Measurements from ENCODE around the gene LRRC7.
A peak's percentile ranks its signal among the peaks of the same experiment; 100 is the strongest.

Gene LRRC7

GRCh38 chr1:69585666-69586065 lies 17.9 kb downstream of the LRRC7 start:
- H2BK120ac ChIP-seq (ENCODE audit: low read depth, low read length): no peak overlapping the region
- H3K9me3 ChIP-seq (replicated peaks in 1 of 2; ENCODE audit: control insufficient read depth in 2 of 2, insufficient read depth in 1 of 2, low read depth in 1 of 2, low read length in 2 of 2): no peaks in the 10 kb centered on the region
- no peak overlapping the region for H3K23ac ChIP-seq (ENCODE audit: low read depth, low read length, poor library complexity)
- H3K79me1 ChIP-seq (ENCODE audit: low read depth, low read length): no peaks in the 10 kb centered on the region
- no peak overlapping the region for H2BK12ac ChIP-seq (ENCODE audit: low read length)
- no peak overlapping the region for H3K4me3 ChIP-seq (ENCODE audit: low read length in 2 of 2)
- H3K27ac ChIP-seq (replicated peaks; ENCODE audit: low read length): no peak overlapping the region
- no peak overlapping the region for H3K9ac ChIP-seq (ENCODE audit: low read depth, low read length, poor library complexity)
- DNase-seq (ENCODE audit: low spot score): no peak
- no peak overlapping the region for H3K18ac ChIP-seq (ENCODE audit: low read length)
- H4K91ac ChIP-seq (ENCODE audit: low read depth, low read length, poor library complexity): no peak overlapping the region
- no peaks in the 10 kb centered on the region for H3K27me3 ChIP-seq (ENCODE audit: control insufficient read depth in 3 of 3, insufficient read depth in 3 of 3, low read depth in 1 of 3, low read length in 3 of 3)
- H3K4me2 ChIP-seq (ENCODE audit: insufficient read depth, low read length, poor library complexity, severe bottlenecking): no peak overlapping the region
- H3K4me1 ChIP-seq (ENCODE audit: control insufficient read depth in 2 of 2, insufficient read depth in 1 of 2, low read depth in 1 of 2, low read length in 2 of 2): peaks cover 0 to 1% of the 10 kb centered on the region in 2 donors
- H2BK15ac ChIP-seq (ENCODE audit: low read length): no peak overlapping the region
- no peak overlapping the region for H4K8ac ChIP-seq (ENCODE audit: low read depth, low read length)
- H2AK5ac ChIP-seq (ENCODE audit: low read depth, low read length): no peak overlapping the region
- H3K14ac ChIP-seq (ENCODE audit: low read length): no peak overlapping the region
- no peak overlapping the region for H2AFZ ChIP-seq (ENCODE audit: low read length)
- no CpG with 5 or more reads among the region's 2 CpGs for WGBS, 2 donors (ENCODE audit: extremely low coverage in 2 of 2, insufficient read length in 2 of 2, insufficient replicate concordance in 1 of 2)
- H2BK5ac ChIP-seq (ENCODE audit: low read length): no peak overlapping the region
- no peaks in the 10 kb centered on the region for H3K36me3 ChIP-seq (replicated peaks in 1 of 2; ENCODE audit: control insufficient read depth in 2 of 2, insufficient read depth in 2 of 2, low read length in 2 of 2)
- H3K4ac ChIP-seq (ENCODE audit: low read length): no peak overlapping the region

GRCh38 chr1:69587391-69587790 lies 19.7 kb downstream of the LRRC7 start:
- Histone ChIP-seq H2BK120ac (ENCODE audit: low read depth, low read length) (no peak overlapping the region), H3K9me3 (replicated peaks in 1 of 2; ENCODE audit: control insufficient read depth in 2 of 2, insufficient read depth in 1 of 2, low read depth in 1 of 2, low read length in 2 of 2) (no peaks in the 10 kb centered on the region), H3K79me1 (ENCODE audit: low read depth, low read length) (no peaks in the 10 kb centered on the region), H2BK15ac (ENCODE audit: low read length) (no peak overlapping the region), H3K4ac (ENCODE audit: low read length) (no peak overlapping the region), H2BK12ac (ENCODE audit: low read length) (no peak overlapping the region), H4K8ac (ENCODE audit: low read depth, low read length) (no peak overlapping the region), H3K4me2 (ENCODE audit: insufficient read depth, low read length, poor library complexity, severe bottlenecking) (no peak overlapping the region), H3K9ac (ENCODE audit: low read depth, low read length, poor library complexity) (no peak overlapping the region), H3K23ac (ENCODE audit: low read depth, low read length, poor library complexity) (no peak overlapping the region), H3K18ac (ENCODE audit: low read length) (no peak overlapping the region), H2BK5ac (ENCODE audit: low read length) (no peak overlapping the region), H3K27ac (replicated peaks; ENCODE audit: low read length) (no peak overlapping the region), H3K36me3 (replicated peaks in 1 of 2; ENCODE audit: control insufficient read depth in 2 of 2, insufficient read depth in 2 of 2, low read length in 2 of 2) (no peaks in the 10 kb centered on the region), H3K4me3 (ENCODE audit: low read length in 2 of 2) (no peak overlapping the region), H3K27me3 (ENCODE audit: control insufficient read depth in 3 of 3, insufficient read depth in 3 of 3, low read depth in 1 of 3, low read length in 3 of 3) (no peaks in the 10 kb centered on the region), H3K14ac (ENCODE audit: low read length) (no peak overlapping the region), H2AK5ac (ENCODE audit: low read depth, low read length) (no peak overlapping the region), H3K4me1 (ENCODE audit: control insufficient read depth in 2 of 2, insufficient read depth in 1 of 2, low read depth in 1 of 2, low read length in 2 of 2) (no peaks in the 10 kb centered on the region), H4K91ac (ENCODE audit: low read depth, low read length, poor library complexity) (no peak overlapping the region), H2AFZ (ENCODE audit: low read length) (peak overlapping the region; percentile 59)
- DNase-seq (ENCODE audit: low spot score): no peak
- no CpG with 5 or more reads among the region's 5 CpGs for WGBS, 2 donors (ENCODE audit: extremely low coverage in 2 of 2, insufficient read length in 2 of 2, insufficient replicate concordance in 1 of 2)

GRCh38 chr1:69589799-69590198 lies 22.1 kb downstream of the LRRC7 start:
- Histone ChIP-seq H3K4me2 (ENCODE audit: insufficient read depth, low read length, poor library complexity, severe bottlenecking) (no peak overlapping the region), H2BK5ac (ENCODE audit: low read length) (no peak overlapping the region), H4K8ac (ENCODE audit: low read depth, low read length) (no peak overlapping the region), H3K36me3 (replicated peaks in 1 of 2; ENCODE audit: control insufficient read depth in 2 of 2, insufficient read depth in 2 of 2, low read length in 2 of 2) (no peaks in the 10 kb centered on the region), H3K27me3 (ENCODE audit: control insufficient read depth in 3 of 3, insufficient read depth in 3 of 3, low read depth in 1 of 3, low read length in 3 of 3) (no peaks in the 10 kb centered on the region), H3K27ac (replicated peaks; ENCODE audit: low read length) (no peak overlapping the region), H2AK5ac (ENCODE audit: low read depth, low read length) (no peak overlapping the region), H3K9ac (ENCODE audit: low read depth, low read length, poor library complexity) (no peak overlapping the region), H4K91ac (ENCODE audit: low read depth, low read length, poor library complexity) (no peak overlapping the region), H2BK12ac (ENCODE audit: low read length) (no peak overlapping the region), H2BK120ac (ENCODE audit: low read depth, low read length) (no peak overlapping the region), H3K9me3 (replicated peaks in 1 of 2; ENCODE audit: control insufficient read depth in 2 of 2, insufficient read depth in 1 of 2, low read depth in 1 of 2, low read length in 2 of 2) (no peaks in the 10 kb centered on the region), H3K79me1 (ENCODE audit: low read depth, low read length) (no peaks in the 10 kb centered on the region), H3K14ac (ENCODE audit: low read length) (no peak overlapping the region), H3K4me1 (ENCODE audit: control insufficient read depth in 2 of 2, insufficient read depth in 1 of 2, low read depth in 1 of 2, low read length in 2 of 2) (no peaks in the 10 kb centered on the region), H3K18ac (ENCODE audit: low read length) (no peak overlapping the region), H2BK15ac (ENCODE audit: low read length) (no peak overlapping the region), H3K4ac (ENCODE audit: low read length) (no peak overlapping the region), H2AFZ (ENCODE audit: low read length) (no peak overlapping the region), H3K23ac (ENCODE audit: low read depth, low read length, poor library complexity) (no peak overlapping the region), H3K4me3 (ENCODE audit: low read length in 2 of 2) (no peak overlapping the region)
- no CpG with 5 or more reads among the region's 1 CpG for WGBS, 2 donors (ENCODE audit: extremely low coverage in 2 of 2, insufficient read length in 2 of 2, insufficient replicate concordance in 1 of 2)
- DNase-seq (ENCODE audit: low spot score): no peak

GRCh38 chr1:69592341-69592740 lies 24.6 kb downstream of the LRRC7 start:
- Histone ChIP-seq H3K14ac (ENCODE audit: low read length) (no peak overlapping the region), H2AFZ (ENCODE audit: low read length) (no peak overlapping the region), H3K9ac (ENCODE audit: low read depth, low read length, poor library complexity) (no peak overlapping the region), H4K91ac (ENCODE audit: low read depth, low read length, poor library complexity) (no peak overlapping the region), H3K23ac (ENCODE audit: low read depth, low read length, poor library complexity) (no peak overlapping the region), H3K79me1 (ENCODE audit: low read depth, low read length) (no peaks in the 10 kb centered on the region), H2BK15ac (ENCODE audit: low read length) (no peak overlapping the region), H3K36me3 (replicated peaks in 1 of 2; ENCODE audit: control insufficient read depth in 2 of 2, insufficient read depth in 2 of 2, low read length in 2 of 2) (no peaks in the 10 kb centered on the region), H3K27ac (replicated peaks; ENCODE audit: low read length) (no peak overlapping the region), H3K4me2 (ENCODE audit: insufficient read depth, low read length, poor library complexity, severe bottlenecking) (no peak overlapping the region), H2AK5ac (ENCODE audit: low read depth, low read length) (no peak overlapping the region), H3K4me3 (ENCODE audit: low read length in 2 of 2) (no peak overlapping the region), H4K8ac (ENCODE audit: low read depth, low read length) (no peak overlapping the region), H3K4ac (ENCODE audit: low read length) (no peak overlapping the region), H3K18ac (ENCODE audit: low read length) (no peak overlapping the region), H3K9me3 (replicated peaks in 1 of 2; ENCODE audit: control insufficient read depth in 2 of 2, insufficient read depth in 1 of 2, low read depth in 1 of 2, low read length in 2 of 2) (no peaks in the 10 kb centered on the region), H3K4me1 (ENCODE audit: control insufficient read depth in 2 of 2, insufficient read depth in 1 of 2, low read depth in 1 of 2, low read length in 2 of 2) (no peaks in the 10 kb centered on the region), H2BK5ac (ENCODE audit: low read length) (no peak overlapping the region), H2BK12ac (ENCODE audit: low read length) (no peak overlapping the region), H2BK120ac (ENCODE audit: low read depth, low read length) (no peak overlapping the region), H3K27me3 (ENCODE audit: control insufficient read depth in 3 of 3, insufficient read depth in 3 of 3, low read depth in 1 of 3, low read length in 3 of 3) (no peaks in the 10 kb centered on the region)
- no peak for DNase-seq (ENCODE audit: low spot score)
- WGBS, 2 donors (ENCODE audit: extremely low coverage in 2 of 2, insufficient read length in 2 of 2, insufficient replicate concordance in 1 of 2): no CpG with 5 or more reads among the region's 6 CpGs

Measured in neuronal stem cell (in vitro differentiated cells).